HepG2 (cell line): ENCODE results near the gene ATRN. TPM values are rescaled to one million over a fixed set of nuclear protein-coding genes. Genes with fewer than 3 reads are reported as not detected.
A peak's percentile ranks its signal among the peaks of the same experiment; 100 is the strongest.

Experiments used
- ATF3 ChIP-seq: sonication (generic); formaldehyde crosslinking; IDR thresholded peaks from 2 replicates; pipeline ENCODE4 v1.4.0; 2020; ENCODE audit warnings: missing genetic modification reagents
- ATF5 ChIP-seq: sonication (generic); formaldehyde crosslinking; IDR thresholded peaks from 2 replicates; pipeline ENCODE4 v1.4.0; 2020; ENCODE audit warnings: mild to moderate bottlenecking, low read depth, missing genetic modification reagents
- ETV6 ChIP-seq: sonication (generic); formaldehyde crosslinking; conservative IDR thresholded peaks from 2 replicates; pipeline ENCODE4 v1.4.0; 2020; ENCODE audit warnings: missing genetic modification reagents
- IKZF5 ChIP-seq: IDR thresholded peaks from 2 replicates; pipeline ENCODE4 v1.6.1; 2018; ENCODE audit warnings: missing genetic modification reagents, mild to moderate bottlenecking, missing compliant biosample characterization
- MYC ChIP-seq: sonication (generic); formaldehyde crosslinking; IDR thresholded peaks from 2 replicates; pipeline ENCODE4 v1.9.0; 2021; ENCODE audit warnings: missing genetic modification reagents, borderline replicate concordance
- NR2F6 ChIP-seq, 2 experiments: IDR thresholded peaks; 2 replicates each; pipeline ENCODE4 v1.6.1; 2016; ENCODE audit warnings: antibody characterized with exemption in 1 of 2, mild to moderate bottlenecking in 1 of 2
- SP2 ChIP-seq: sonication (generic); formaldehyde crosslinking; IDR thresholded peaks from 2 replicates; pipeline ENCODE4 v1.5.1; 2020; ENCODE audit warnings: mild to moderate bottlenecking, missing genetic modification reagents
- ZMAT3 ChIP-seq: sonication (generic); formaldehyde crosslinking; conservative IDR thresholded peaks from 2 replicates; pipeline ENCODE4 v1.7.0; 2021; ENCODE audit warnings: missing genetic modification reagents
- ZNF142 ChIP-seq: sonication (generic); formaldehyde crosslinking; IDR thresholded peaks from 2 replicates; pipeline ENCODE4 v1.4.0; 2020; ENCODE audit warnings: missing genetic modification reagents
- ZNF3 ChIP-seq: IDR thresholded peaks from 2 replicates; pipeline ENCODE4 v1.7.0; 2017; ENCODE audit warnings: inconsistent platforms
- ZNF567 ChIP-seq: sonication (generic); formaldehyde crosslinking; IDR thresholded peaks from 2 replicates; pipeline ENCODE4 v1.8.1; 2023; ENCODE audit warnings: mild to moderate bottlenecking, missing genetic modification reagents, borderline replicate concordance
- polyA plus RNA-seq, 8 experiments: library from polyadenylated mRNA; depleted of rRNA in 3 of 8; stranded (reverse) in 7 of 8; unstranded in 1 of 8; fragments of >200 nt; fragmentation: Illumina TruSeq in 4 of 8; extraction: Trizol in 4 of 8; gene quantifications; 2 replicates each; pipeline versions ENCODE4 v1.2.1 to v1.2.3, GENCODE V29; 2011 to 2016; ENCODE audit warnings: low read depth in 4 of 8, missing spikeins in 1 of 8, mixed read lengths in 1 of 8; ENCODE audit not compliant: insufficient read depth in 1 of 8
- total RNA-seq, 5 experiments: library from RNA; depleted of rRNA; stranded (reverse); fragments of >200 nt; fragmentation: Illumina TruSeq; extraction: Trizol; gene quantifications; 2 replicates each; pipeline ENCODE4 v1.2.3, GENCODE V29; 2016; ENCODE audit warnings: low read depth in 1 of 5
- TF ChIP-seq, protein P1 (sequence below): IDR thresholded peaks from 2 replicates; pipeline ENCODE4 v1.4.0; 2020; ENCODE audit warnings: mild to moderate bottlenecking, missing genetic modification reagents
- TF ChIP-seq, protein P2 (sequence below): sonication (generic); formaldehyde crosslinking; IDR thresholded peaks from 2 replicates; pipeline ENCODE4 v1.4.0; 2020; ENCODE audit warnings: missing genetic modification reagents

The ATRN gene
- total and polyA plus RNA-seq, 2 of the 13 experiments (the other 11 are each of a cell fraction or from before 2014, with no cell fraction given) = 44.2 to 81.1 TPM

DNA sequence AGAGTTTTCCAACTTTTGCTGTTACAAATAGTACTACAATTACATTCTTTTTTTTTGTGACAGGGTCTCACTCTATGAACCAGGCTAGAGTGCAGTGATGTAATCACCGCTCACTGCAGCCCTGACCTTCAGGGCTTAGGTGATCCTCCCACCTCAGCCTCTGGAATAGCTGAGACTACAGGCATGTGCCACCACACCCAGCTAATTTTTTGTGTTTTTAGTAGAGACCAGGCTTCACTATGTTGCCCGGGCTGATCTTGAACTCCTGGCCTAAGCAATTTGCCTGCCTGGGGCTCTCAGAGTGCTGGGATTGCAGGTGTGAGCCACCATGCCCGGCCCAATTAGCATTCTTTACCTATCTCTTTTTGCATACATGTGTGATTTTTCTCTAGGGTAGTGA lies 12.5 kb downstream of the ATRN start (continued):
- TF ChIP-seq, protein P1, sequence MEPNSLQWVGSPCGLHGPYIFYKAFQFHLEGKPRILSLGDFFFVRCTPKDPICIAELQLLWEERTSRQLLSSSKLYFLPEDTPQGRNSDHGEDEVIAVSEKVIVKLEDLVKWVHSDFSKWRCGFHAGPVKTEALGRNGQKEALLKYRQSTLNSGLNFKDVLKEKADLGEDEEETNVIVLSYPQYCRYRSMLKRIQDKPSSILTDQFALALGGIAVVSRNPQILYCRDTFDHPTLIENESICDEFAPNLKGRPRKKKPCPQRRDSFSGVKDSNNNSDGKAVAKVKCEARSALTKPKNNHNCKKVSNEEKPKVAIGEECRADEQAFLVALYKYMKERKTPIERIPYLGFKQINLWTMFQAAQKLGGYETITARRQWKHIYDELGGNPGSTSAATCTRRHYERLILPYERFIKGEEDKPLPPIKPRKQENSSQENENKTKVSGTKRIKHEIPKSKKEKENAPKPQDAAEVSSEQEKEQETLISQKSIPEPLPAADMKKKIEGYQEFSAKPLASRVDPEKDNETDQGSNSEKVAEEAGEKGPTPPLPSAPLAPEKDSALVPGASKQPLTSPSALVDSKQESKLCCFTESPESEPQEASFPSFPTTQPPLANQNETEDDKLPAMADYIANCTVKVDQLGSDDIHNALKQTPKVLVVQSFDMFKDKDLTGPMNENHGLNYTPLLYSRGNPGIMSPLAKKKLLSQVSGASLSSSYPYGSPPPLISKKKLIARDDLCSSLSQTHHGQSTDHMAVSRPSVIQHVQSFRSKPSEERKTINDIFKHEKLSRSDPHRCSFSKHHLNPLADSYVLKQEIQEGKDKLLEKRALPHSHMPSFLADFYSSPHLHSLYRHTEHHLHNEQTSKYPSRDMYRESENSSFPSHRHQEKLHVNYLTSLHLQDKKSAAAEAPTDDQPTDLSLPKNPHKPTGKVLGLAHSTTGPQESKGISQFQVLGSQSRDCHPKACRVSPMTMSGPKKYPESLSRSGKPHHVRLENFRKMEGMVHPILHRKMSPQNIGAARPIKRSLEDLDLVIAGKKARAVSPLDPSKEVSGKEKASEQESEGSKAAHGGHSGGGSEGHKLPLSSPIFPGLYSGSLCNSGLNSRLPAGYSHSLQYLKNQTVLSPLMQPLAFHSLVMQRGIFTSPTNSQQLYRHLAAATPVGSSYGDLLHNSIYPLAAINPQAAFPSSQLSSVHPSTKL (CRISPR knock-in tag) = peak; percentile 82
- TF ChIP-seq ATF5 (no peak), ZMAT3 (CRISPR knock-in tag) (0 out of 2 replicates have a peak, but pooled peaks have one; percentile 48), ZNF3 (CRISPR knock-in tag) (peak; percentile 68; the same call in 1 of the 2 replicates), MYC (CRISPR knock-in tag) (0 out of 2 replicates have a peak, but pooled peaks have one; percentile 16), ZNF142 (no peak), ATF3 (peak; percentile 63; the same call in 1 of the 2 replicates), SP2 (no peak), ETV6 (CRISPR knock-in tag) (no peak), IKZF5 (CRISPR knock-in tag) (peak; percentile 61; the same call in 1 of the 2 replicates), ZNF567 (CRISPR knock-in tag) (no peak), NR2F6 (IDR thresholded peaks at IDR 0.05) (peak; percentile 63), NR2F6 (CRISPR knock-in tag; IDR thresholded peaks at IDR 0.05) (peak; percentile 79)
- TF ChIP-seq, protein P2, sequence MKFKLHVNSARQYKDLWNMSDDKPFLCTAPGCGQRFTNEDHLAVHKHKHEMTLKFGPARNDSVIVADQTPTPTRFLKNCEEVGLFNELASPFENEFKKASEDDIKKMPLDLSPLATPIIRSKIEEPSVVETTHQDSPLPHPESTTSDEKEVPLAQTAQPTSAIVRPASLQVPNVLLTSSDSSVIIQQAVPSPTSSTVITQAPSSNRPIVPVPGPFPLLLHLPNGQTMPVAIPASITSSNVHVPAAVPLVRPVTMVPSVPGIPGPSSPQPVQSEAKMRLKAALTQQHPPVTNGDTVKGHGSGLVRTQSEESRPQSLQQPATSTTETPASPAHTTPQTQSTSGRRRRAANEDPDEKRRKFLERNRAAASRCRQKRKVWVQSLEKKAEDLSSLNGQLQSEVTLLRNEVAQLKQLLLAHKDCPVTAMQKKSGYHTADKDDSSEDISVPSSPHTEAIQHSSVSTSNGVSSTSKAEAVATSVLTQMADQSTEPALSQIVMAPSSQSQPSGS (CRISPR knock-in tag) = peak; percentile 78; the same call in 1 of the 2 replicates
